CD4-positive, alpha-beta memory T cell (primary cell): Measurements from ENCODE around the gene CDK18. TPM values are rescaled to one million over a fixed set of nuclear protein-coding genes. Genes with fewer than 3 reads are reported as not detected.

Source experiments
- CTCF ChIA-PET: fragments of 350-600 bp; sonication (Branson Sonifier 250); formaldehyde crosslinking; loops from one replicate; lab custom pipeline; 2021; ENCODE audit warnings: inconsistent platforms; ENCODE audit not compliant: partially characterized antibody; lab: Charles Lee
- POLR2A ChIA-PET: fragments of 350-600 bp; sonication (Branson Sonifier 250); formaldehyde crosslinking; loops from one replicate; lab custom pipeline; 2021; ENCODE audit not compliant: partially characterized antibody; lab: Charles Lee
- DNase-seq, 5 donors: peaks; one replicate each; pipeline versions ENCODE4 v3.0.0 to v3.0.0-alpha.2; 2020 to 2022; ENCODE audit warnings: mixed read lengths in 1 of 5
- H3K27ac ChIP-seq: one replicate; pipeline ENCODE4 v1.7.0; 2013; ENCODE audit warnings: low read depth, low read length
- H3K27me3 ChIP-seq: 2 replicates; pipeline ENCODE4 v1.7.0; 2013; ENCODE audit warnings: mild to moderate bottlenecking, low read length, moderate library complexity; ENCODE audit not compliant: insufficient read depth
- H3K36me3 ChIP-seq: 2 replicates; pipeline ENCODE4 v1.7.0; 2013; ENCODE audit warnings: mild to moderate bottlenecking, low read length, moderate library complexity; ENCODE audit not compliant: insufficient read depth
- H3K4me1 ChIP-seq: 2 replicates; pipeline ENCODE4 v1.7.0; 2013; ENCODE audit warnings: mild to moderate bottlenecking, low read length, moderate library complexity; ENCODE audit not compliant: insufficient read depth
- H3K4me3 ChIP-seq, 2 donors: one replicate each; pipeline ENCODE4 v1.7.0; 2013; ENCODE audit warnings: low read length in 2 of 2, mild to moderate bottlenecking in 1 of 2
- H3K9me3 ChIP-seq, 2 donors: one replicate each; pipeline ENCODE4 v1.7.0; 2013; ENCODE audit warnings: low read length in 2 of 2, control low read depth in 1 of 2; ENCODE audit not compliant: control insufficient read depth in 1 of 2
- H3K27ac Mint-ChIP-seq, 7 donors: one replicate each; pipeline ENCODE4 v1.8.0; 2020 to 2021; ENCODE audit warnings: mixed read lengths in 7 of 7, mild to moderate bottlenecking in 6 of 7, inconsistent platforms in 3 of 7, moderate library complexity in 3 of 7
- H3K27me3 Mint-ChIP-seq, 2 donors: one replicate each; pipeline ENCODE4 v1.8.0; 2020 to 2021; ENCODE audit warnings: mixed read lengths in 2 of 2
- H3K36me3 Mint-ChIP-seq, 2 donors: one replicate each; pipeline ENCODE4 v1.8.0; 2020 to 2021; ENCODE audit warnings: mixed read lengths in 2 of 2, inconsistent platforms in 1 of 2, mild to moderate bottlenecking in 1 of 2
- H3K4me1 Mint-ChIP-seq, 4 donors: one replicate each; pipeline ENCODE4 v1.8.0; 2020 to 2021; ENCODE audit warnings: mixed read lengths in 4 of 4, mild to moderate bottlenecking in 1 of 4
- H3K4me3 Mint-ChIP-seq, 8 donors: one replicate each; pipeline ENCODE4 v1.8.0; 2020 to 2021; ENCODE audit warnings: mixed read lengths in 8 of 8, mild to moderate bottlenecking in 7 of 8, moderate library complexity in 6 of 8, inconsistent platforms in 3 of 8
- H3K9me3 Mint-ChIP-seq, 8 donors: one replicate each; pipeline ENCODE4 v1.8.0; 2020 to 2021; ENCODE audit warnings: mixed read lengths in 8 of 8, mild to moderate bottlenecking in 5 of 8, inconsistent platforms in 3 of 8, moderate library complexity in 1 of 8
- intact Hi-C: fragments of 100-400 bp; cut with micrococcal nuclease; formaldehyde crosslinking; loops from one replicate; pipeline ENCODE4 v1.15.1; 2023
- polyA plus RNA-seq, 2 donors: library from polyadenylated mRNA; unstranded; fragments of 300-500 nt; fragmentation: Illumina TruSeq; gene quantifications; one replicate each; pipeline ENCODE4 v1.2.3, GENCODE V29; 2021
- total RNA-seq, 2 experiments: library from RNA; stranded (reverse); gene quantifications; one replicate each; pipeline ENCODE4 v1.2.3, GENCODE V29; 2021

The CDK18 gene
- total and polyA plus RNA-seq, 4 experiments from 2014 or later, result 0.25 to 1.3 (median 0.77) TPM

DNA sequence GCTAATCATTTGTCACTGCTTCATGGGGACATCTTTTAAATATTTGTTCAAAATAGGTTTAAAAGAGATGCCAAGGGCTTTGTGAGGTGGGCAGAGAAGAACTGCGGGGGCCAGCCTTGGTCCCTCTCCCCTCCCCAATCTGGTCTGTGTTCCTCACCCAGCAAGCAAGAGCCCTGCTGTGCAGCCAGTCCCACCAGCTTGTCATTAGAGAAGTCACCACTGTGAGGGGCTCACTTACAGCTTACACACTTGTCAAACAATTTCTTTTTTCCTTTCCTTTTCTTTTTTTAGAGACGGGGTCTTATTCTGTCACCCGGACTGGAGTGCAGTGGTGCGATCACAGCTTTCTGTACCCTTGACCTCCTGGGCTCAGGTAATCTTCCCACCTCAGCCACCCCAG, 10.4 kb upstream of the CDK18 start:
- Histone ChIP-seq H3K4me3 (no peak overlapping the region), H3K36me3 (no peaks in the 10 kb centered on the region), H3K9me3 (no peaks in the 10 kb centered on the region), H3K27me3 (peaks cover 17% of the 10 kb centered on the region), H3K27ac (no peak overlapping the region), H3K4me1 (no peaks in the 10 kb centered on the region)
- intact Hi-C loops, result no loop called here
- peaks cover 0 to 1% (median 0%) of the 10 kb centered on the region in 8 donors for H3K9me3 Mint-ChIP-seq
- no peak for DNase-seq
- peaks cover 9 to 10% of the 10 kb centered on the region in 2 donors for H3K27me3 Mint-ChIP-seq
- H3K36me3 Mint-ChIP-seq, result no peaks in the 10 kb centered on the region
- no peak overlapping the region for H3K4me3 Mint-ChIP-seq
- CTCF ChIA-PET, result interaction anchor here (1.1 to 11.5 kb wide), 3 partner anchors 9 to 98 kb away, joined by 3 to 208 read pairs (median 5); no protein-coding TSS in a partner anchor
- H3K27ac Mint-ChIP-seq, result no peak overlapping the region
- H3K4me1 Mint-ChIP-seq, result no peaks in the 10 kb centered on the region
- POLR2A ChIA-PET, result no interaction called here

- Mint-ChIP-seq H3K27me3 (peaks cover 9 to 10% of the 10 kb centered on the region in 2 donors), H3K36me3 (no peaks in the 10 kb centered on the region), H3K9me3 (peaks cover 0 to 1% (median 0%) of the 10 kb centered on the region in 8 donors), H3K4me1 (no peaks in the 10 kb centered on the region), H3K27ac (no peak overlapping the region), H3K4me3 (no peak overlapping the region)
- Histone ChIP-seq H3K36me3 (no peaks in the 10 kb centered on the region), H3K4me3 (no peak overlapping the region), H3K27me3 (peaks cover 17% of the 10 kb centered on the region), H3K27ac (no peak overlapping the region), H3K4me1 (no peaks in the 10 kb centered on the region), H3K9me3 (no peaks in the 10 kb centered on the region)
- ChIA-PET POLR2A (no interaction called here), CTCF (interaction anchor here (0.8 to 0.9 kb wide), 2 partner anchors 9 to 29 kb away, joined by 3 to 6 read pairs; no protein-coding TSS in a partner anchor)
- no peak for DNase-seq
- intact Hi-C loops, result no loop called here
Observed at GRCh38 chr1:205495237-205495823, 9.1 kb upstream of the CDK18 start.

- peaks cover 17% of the 10 kb centered on the region for H3K27me3 ChIP-seq
- no peaks in the 10 kb centered on the region for H3K9me3 ChIP-seq
- no peak overlapping the region for H3K27ac ChIP-seq
- no peaks in the 10 kb centered on the region for H3K4me1 ChIP-seq
- no peak overlapping the region for H3K27ac Mint-ChIP-seq
- no peaks in the 10 kb centered on the region for H3K36me3 ChIP-seq
- H3K4me1 Mint-ChIP-seq, result no peaks in the 10 kb centered on the region
- no peak overlapping the region for H3K4me3 Mint-ChIP-seq
- no peaks in the 10 kb centered on the region for H3K36me3 Mint-ChIP-seq
- ChIA-PET POLR2A (no interaction called here), CTCF (no interaction called here)
- H3K9me3 Mint-ChIP-seq, result peaks cover 0 to 1% (median 0%) of the 10 kb centered on the region in 8 donors
- intact Hi-C loops, result no loop called here
- no peak overlapping the region for H3K4me3 ChIP-seq
- no peak for DNase-seq
- peaks cover 9 to 10% of the 10 kb centered on the region in 2 donors for H3K27me3 Mint-ChIP-seq
Observed at GRCh38 chr1:205496661-205497060, 7.8 kb upstream of the CDK18 start.

- H3K9me3 Mint-ChIP-seq, result peaks cover 0 to 1% (median 0%) of the 10 kb centered on the region in 8 donors
- peaks cover 15% of the 10 kb centered on the region for H3K27me3 ChIP-seq
- H3K4me3 Mint-ChIP-seq, result no peak overlapping the region
- no peak overlapping the region for H3K27ac ChIP-seq
- H3K9me3 ChIP-seq, result no peaks in the 10 kb centered on the region
- no peak overlapping the region for H3K4me3 ChIP-seq
- H3K27me3 Mint-ChIP-seq, result peaks cover 7 to 8% of the 10 kb centered on the region in 2 donors
- H3K4me1 Mint-ChIP-seq, result no peaks in the 10 kb centered on the region
- ChIA-PET CTCF (interaction anchor here (1.9 to 3.0 kb wide), 3 partner anchors 9 to 27 kb away, joined by 8 to 14 read pairs (median 13); no protein-coding TSS in a partner anchor), POLR2A (no interaction called here)
- H3K36me3 Mint-ChIP-seq, result no peaks in the 10 kb centered on the region
- H3K36me3 ChIP-seq, result no peaks in the 10 kb centered on the region
- H3K27ac Mint-ChIP-seq, result no peak overlapping the region
- no peak for DNase-seq
- H3K4me1 ChIP-seq, result no peaks in the 10 kb centered on the region
- intact Hi-C loops, result no loop called here
Observed at GRCh38 chr1:205497351-205497750, 7.1 kb upstream of the CDK18 start.

DNA sequence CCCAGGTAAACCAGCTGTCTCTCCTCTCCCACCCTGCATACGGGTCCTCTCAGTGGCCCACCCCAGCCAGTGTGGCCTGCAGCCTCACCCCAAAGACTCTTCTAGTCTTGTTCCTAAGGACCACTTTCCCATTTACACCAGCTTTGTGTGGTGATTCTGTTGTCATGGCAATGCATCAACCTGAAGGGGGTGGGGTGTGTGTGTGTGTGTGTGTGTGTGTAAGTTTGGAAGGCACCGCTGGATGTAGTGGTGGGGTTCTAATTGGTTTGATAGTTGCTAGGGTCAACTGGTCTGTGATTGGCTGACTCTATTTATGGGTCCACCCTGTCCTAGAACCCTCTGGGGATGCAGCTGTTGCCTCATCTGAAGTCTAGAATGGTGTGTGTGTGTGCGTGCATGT, 4.7 kb upstream of the CDK18 start:
- no peak overlapping the region for H3K27ac ChIP-seq
- peaks cover 2% of the 10 kb centered on the region for H3K4me1 ChIP-seq
- Mint-ChIP-seq H3K27me3 (peaks cover 4 to 7% of the 10 kb centered on the region in 2 donors), H3K4me3 (no peak overlapping the region), H3K36me3 (no peaks in the 10 kb centered on the region), H3K9me3 (peaks cover 0 to 3% (median 0%) of the 10 kb centered on the region in 8 donors), H3K4me1 (peaks cover 1 to 7% (median 4%) of the 10 kb centered on the region in 4 donors), H3K27ac (no peak overlapping the region)
- H3K36me3 ChIP-seq, result no peaks in the 10 kb centered on the region
- no peaks in the 10 kb centered on the region for H3K27me3 ChIP-seq
- intact Hi-C loops, result no loop called here
- no peak overlapping the region for H3K4me3 ChIP-seq
- ChIA-PET POLR2A (no interaction called here), CTCF (interaction anchor here (1.0 to 3.0 kb wide), 5 partner anchors 11 to 145 kb away, joined by 3 to 14 read pairs (median 4); no protein-coding TSS in a partner anchor)
- no peaks in the 10 kb centered on the region for H3K9me3 ChIP-seq
- DNase-seq, result no peak

DNA sequence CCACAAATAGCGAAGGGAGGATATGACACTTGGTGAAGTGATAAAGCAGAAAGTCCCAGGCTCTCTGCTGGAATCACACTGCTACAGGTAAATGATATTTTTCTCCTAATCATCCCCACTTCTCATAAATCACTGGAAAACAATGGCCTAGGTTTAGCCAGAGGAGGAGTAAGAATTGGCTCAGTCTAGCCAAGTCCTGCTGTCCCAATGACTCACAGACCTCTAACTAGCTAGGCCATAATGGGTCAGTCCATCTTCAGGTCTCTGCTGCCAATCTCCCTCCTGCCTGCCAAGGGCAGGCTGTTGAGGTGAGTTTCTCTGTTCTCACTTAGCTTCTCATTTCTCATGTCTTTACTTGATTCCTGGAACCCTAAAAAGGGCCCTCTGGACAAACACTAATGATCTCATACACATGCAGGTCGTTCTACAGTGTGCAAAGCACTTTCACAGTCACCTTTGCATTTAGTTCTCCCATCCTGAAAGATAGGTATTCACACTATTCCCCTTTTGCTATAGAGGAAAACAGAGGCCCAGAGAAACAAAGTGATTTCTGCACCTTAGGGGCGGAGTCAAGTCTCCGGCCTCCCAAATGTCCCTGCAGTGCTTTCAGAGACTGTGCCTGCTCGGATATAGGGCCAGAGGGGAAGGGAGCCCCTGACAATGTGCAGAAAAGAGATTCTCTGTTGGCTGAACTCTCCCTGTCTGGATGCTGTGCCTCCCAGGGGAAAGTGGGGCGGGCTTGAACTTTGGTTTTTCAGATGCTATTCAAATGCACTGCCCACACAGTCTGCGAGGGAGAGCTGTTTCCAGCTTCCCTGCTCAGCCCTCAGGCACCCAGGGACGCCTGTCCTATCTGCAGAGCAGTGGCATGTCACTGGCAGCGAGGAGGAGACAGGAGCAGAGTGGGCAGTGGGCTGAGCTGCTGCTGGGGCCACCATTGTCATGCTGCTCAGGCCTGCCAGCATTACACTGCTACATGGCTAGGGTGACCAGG, 3.9 kb upstream of the CDK18 start:
- Mint-ChIP-seq H3K4me3 (no peak overlapping the region), H3K27ac (no peak overlapping the region), H3K9me3 (peaks cover 0 to 3% (median 0%) of the 10 kb centered on the region in 8 donors), H3K27me3 (peaks cover 4% of the 10 kb centered on the region in 2 donors), H3K4me1 (peaks cover 2 to 14% (median 8%) of the 10 kb centered on the region in 4 donors), H3K36me3 (no peaks in the 10 kb centered on the region)
- H3K36me3 ChIP-seq, result no peaks in the 10 kb centered on the region
- intact Hi-C loops, result no loop called here
- POLR2A ChIA-PET, result no interaction called here
- H3K27ac ChIP-seq, result no peak overlapping the region
- no peak for DNase-seq
- no peaks in the 10 kb centered on the region for H3K27me3 ChIP-seq
- H3K4me3 ChIP-seq, result no peak overlapping the region
- CTCF ChIA-PET, result interaction anchor here (1.1 to 3.0 kb wide), 4 partner anchors 12 to 105 kb away, joined by 3 to 14 read pairs (median 8); no protein-coding TSS in a partner anchor
- H3K4me1 ChIP-seq, result peaks cover 9% of the 10 kb centered on the region
- no peaks in the 10 kb centered on the region for H3K9me3 ChIP-seq
